ENCODE measurements around the gene ALOX15.

DNA sequence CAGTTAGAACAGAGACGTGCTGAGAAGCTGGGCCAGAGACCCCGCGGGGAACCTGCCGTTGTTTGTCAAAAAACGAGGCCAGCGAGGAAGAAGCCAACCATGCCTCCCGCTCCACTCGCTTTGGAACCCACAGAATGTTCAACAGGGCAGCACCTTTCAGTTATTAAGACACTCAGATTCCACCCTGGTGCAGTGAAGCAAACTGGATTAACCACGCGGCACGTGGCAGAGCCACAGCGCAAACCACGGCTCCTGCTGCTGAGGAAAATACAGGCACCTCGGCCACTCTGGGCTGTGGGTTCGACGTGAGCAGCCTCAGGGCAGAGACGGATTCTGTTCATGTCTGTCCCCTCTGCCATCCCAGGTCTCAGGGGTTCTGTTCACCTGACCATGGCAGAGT is 24.4 kb downstream of the ALOX15 start:
- TF ChIP-seq POLR2AphosphoS5 (IDR thresholded peaks at IDR 0.05; ENCODE audit: insufficient read depth in 1 of 2, low read depth in 1 of 2) = no peak
- TF ChIP-seq, protein P1, sequence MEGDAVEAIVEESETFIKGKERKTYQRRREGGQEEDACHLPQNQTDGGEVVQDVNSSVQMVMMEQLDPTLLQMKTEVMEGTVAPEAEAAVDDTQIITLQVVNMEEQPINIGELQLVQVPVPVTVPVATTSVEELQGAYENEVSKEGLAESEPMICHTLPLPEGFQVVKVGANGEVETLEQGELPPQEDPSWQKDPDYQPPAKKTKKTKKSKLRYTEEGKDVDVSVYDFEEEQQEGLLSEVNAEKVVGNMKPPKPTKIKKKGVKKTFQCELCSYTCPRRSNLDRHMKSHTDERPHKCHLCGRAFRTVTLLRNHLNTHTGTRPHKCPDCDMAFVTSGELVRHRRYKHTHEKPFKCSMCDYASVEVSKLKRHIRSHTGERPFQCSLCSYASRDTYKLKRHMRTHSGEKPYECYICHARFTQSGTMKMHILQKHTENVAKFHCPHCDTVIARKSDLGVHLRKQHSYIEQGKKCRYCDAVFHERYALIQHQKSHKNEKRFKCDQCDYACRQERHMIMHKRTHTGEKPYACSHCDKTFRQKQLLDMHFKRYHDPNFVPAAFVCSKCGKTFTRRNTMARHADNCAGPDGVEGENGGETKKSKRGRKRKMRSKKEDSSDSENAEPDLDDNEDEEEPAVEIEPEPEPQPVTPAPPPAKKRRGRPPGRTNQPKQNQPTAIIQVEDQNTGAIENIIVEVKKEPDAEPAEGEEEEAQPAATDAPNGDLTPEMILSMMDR (IDR thresholded peaks at IDR 0.05) = no peak

Data from vagina (tissue), 2 donors.